ENCODE data around the gene TIMM17A.

Gene TIMM17A

GRCh38 chr1:201916649-201917249 is 38.6 kb upstream of the TIMM17A start:
- no peak overlapping the region for H2AFZ ChIP-seq (ENCODE audit: low read length)
- TF ChIP-seq, protein P1, sequence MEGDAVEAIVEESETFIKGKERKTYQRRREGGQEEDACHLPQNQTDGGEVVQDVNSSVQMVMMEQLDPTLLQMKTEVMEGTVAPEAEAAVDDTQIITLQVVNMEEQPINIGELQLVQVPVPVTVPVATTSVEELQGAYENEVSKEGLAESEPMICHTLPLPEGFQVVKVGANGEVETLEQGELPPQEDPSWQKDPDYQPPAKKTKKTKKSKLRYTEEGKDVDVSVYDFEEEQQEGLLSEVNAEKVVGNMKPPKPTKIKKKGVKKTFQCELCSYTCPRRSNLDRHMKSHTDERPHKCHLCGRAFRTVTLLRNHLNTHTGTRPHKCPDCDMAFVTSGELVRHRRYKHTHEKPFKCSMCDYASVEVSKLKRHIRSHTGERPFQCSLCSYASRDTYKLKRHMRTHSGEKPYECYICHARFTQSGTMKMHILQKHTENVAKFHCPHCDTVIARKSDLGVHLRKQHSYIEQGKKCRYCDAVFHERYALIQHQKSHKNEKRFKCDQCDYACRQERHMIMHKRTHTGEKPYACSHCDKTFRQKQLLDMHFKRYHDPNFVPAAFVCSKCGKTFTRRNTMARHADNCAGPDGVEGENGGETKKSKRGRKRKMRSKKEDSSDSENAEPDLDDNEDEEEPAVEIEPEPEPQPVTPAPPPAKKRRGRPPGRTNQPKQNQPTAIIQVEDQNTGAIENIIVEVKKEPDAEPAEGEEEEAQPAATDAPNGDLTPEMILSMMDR (IDR thresholded peaks at IDR 0.05; ENCODE audit: low read length) = no peak
- H4K20me1 ChIP-seq (ENCODE audit: insufficient read depth, low read length) = no peaks in the 10 kb centered on the region
- H3F3A ChIP-seq (ENCODE audit: insufficient read depth, low read length) = no peaks in the 10 kb centered on the region
- H3K9me2 ChIP-seq (ENCODE audit: low read depth, low read length) = no peaks in the 10 kb centered on the region
- no peak overlapping the region for H3K4me3 ChIP-seq (ENCODE audit: low read depth, low read length, poor library complexity, severe bottlenecking)
- no peaks in the 10 kb centered on the region for H3K79me2 ChIP-seq (ENCODE audit: insufficient read depth, low read length)
- H3K9ac ChIP-seq (ENCODE audit: low read length) = no peak overlapping the region
- no peak overlapping the region for H3K27ac ChIP-seq (ENCODE audit: low read depth, low read length, poor library complexity, severe bottlenecking)
- no peaks in the 10 kb centered on the region for H3K9me3 ChIP-seq (ENCODE audit: low read length)
- H3K4me1 ChIP-seq (ENCODE audit: insufficient read depth, low read length, severe bottlenecking) = no peaks in the 10 kb centered on the region
- no peak overlapping the region for H3K4me2 ChIP-seq (ENCODE audit: low read length)
- no peaks in the 10 kb centered on the region for H3K36me3 ChIP-seq (ENCODE audit: insufficient read depth, low read length)
- H3K27me3 ChIP-seq (ENCODE audit: insufficient read depth, low read length) = no peaks in the 10 kb centered on the region; the same call in 1 of the 2 replicates

DNA sequence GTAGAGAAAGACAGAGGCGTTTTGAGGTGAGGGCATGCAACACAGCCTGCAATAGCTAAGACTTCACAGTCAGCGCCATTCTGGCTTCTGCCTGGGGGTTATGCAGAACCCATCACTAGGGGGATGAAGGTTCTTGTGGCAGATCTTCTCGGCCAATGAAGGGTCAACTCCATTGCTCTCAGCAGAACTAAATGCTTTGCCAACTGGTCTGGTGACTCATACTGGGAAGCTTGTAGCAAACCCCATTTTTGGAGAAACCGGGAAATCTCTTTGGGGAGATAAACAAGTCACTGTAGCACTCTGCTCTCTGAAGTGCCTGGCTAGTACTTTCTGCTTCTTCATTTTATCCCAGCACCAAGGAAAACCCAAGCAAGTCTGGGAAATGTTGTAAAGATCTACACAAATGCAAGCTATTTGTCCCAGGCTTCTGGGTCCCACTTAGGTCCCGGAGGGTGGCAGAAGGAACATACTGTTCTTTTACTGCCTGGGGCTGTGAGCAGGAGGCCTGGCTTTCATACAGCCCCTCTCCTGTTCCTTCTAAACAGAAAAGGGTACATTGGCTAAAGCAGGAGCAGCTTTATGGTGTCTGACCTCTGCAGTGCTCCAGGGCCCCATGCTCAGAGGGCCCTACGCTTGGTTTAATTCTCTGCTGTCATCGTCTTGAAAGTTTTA is 37.8 kb upstream of the TIMM17A start:
- Histone ChIP-seq H3K36me3 (ENCODE audit: insufficient read depth, low read length) (no peaks in the 10 kb centered on the region; the same call in 1 of the 2 replicates), H3K9ac (ENCODE audit: low read length) (no peak overlapping the region), H3K4me3 (ENCODE audit: low read depth, low read length, poor library complexity, severe bottlenecking) (no peak overlapping the region), H3K9me2 (ENCODE audit: low read depth, low read length) (no peaks in the 10 kb centered on the region), H3F3A (ENCODE audit: insufficient read depth, low read length) (no peaks in the 10 kb centered on the region), H3K27ac (ENCODE audit: low read depth, low read length, poor library complexity, severe bottlenecking) (no peak overlapping the region), H3K4me1 (ENCODE audit: insufficient read depth, low read length, severe bottlenecking) (no peaks in the 10 kb centered on the region), H3K4me2 (ENCODE audit: low read length) (no peak overlapping the region), H4K20me1 (ENCODE audit: insufficient read depth, low read length) (no peaks in the 10 kb centered on the region), H2AFZ (ENCODE audit: low read length) (no peak overlapping the region), H3K79me2 (ENCODE audit: insufficient read depth, low read length) (no peaks in the 10 kb centered on the region), H3K9me3 (ENCODE audit: low read length) (no peaks in the 10 kb centered on the region), H3K27me3 (ENCODE audit: insufficient read depth, low read length) (no peaks in the 10 kb centered on the region; the same call in 1 of the 2 replicates)
- TF ChIP-seq, protein P1 (IDR thresholded peaks at IDR 0.05; ENCODE audit: low read length) = no peak
- no peak for TF ChIP-seq EZH2 (IDR thresholded peaks at IDR 0.05; ENCODE audit: borderline replicate concordance, low read length)

- no peaks in the 10 kb centered on the region; the same call in 1 of the 2 replicates for H3K36me3 ChIP-seq (ENCODE audit: insufficient read depth, low read length)
- no peaks in the 10 kb centered on the region for H3K9me2 ChIP-seq (ENCODE audit: low read depth, low read length)
- H3K9ac ChIP-seq (ENCODE audit: low read length) = no peak overlapping the region
- H3F3A ChIP-seq (ENCODE audit: insufficient read depth, low read length) = no peaks in the 10 kb centered on the region
- no peaks in the 10 kb centered on the region for H3K27me3 ChIP-seq (ENCODE audit: insufficient read depth, low read length)
- H4K20me1 ChIP-seq (ENCODE audit: insufficient read depth, low read length) = no peaks in the 10 kb centered on the region
- H3K9me3 ChIP-seq (ENCODE audit: low read length) = no peaks in the 10 kb centered on the region
- no peak overlapping the region for H3K4me3 ChIP-seq (ENCODE audit: low read depth, low read length, poor library complexity, severe bottlenecking)
- H3K4me2 ChIP-seq (ENCODE audit: low read length) = no peak overlapping the region
- no peak overlapping the region for H3K27ac ChIP-seq (ENCODE audit: low read depth, low read length, poor library complexity, severe bottlenecking)
- TF ChIP-seq, protein P1 (IDR thresholded peaks at IDR 0.05; ENCODE audit: low read length) = no peak
- TF ChIP-seq EZH2 (IDR thresholded peaks at IDR 0.05; ENCODE audit: borderline replicate concordance, low read length) = no peak
- no peaks in the 10 kb centered on the region for H3K4me1 ChIP-seq (ENCODE audit: insufficient read depth, low read length, severe bottlenecking)
- H2AFZ ChIP-seq (ENCODE audit: low read length) = no peak overlapping the region
- H3K79me2 ChIP-seq (ENCODE audit: insufficient read depth, low read length) = no peaks in the 10 kb centered on the region
Observed at GRCh38 chr1:201918343-201918742, 37.0 kb upstream of the TIMM17A start.
